ENCODE measurements around the gene CD82. TPM values are rescaled to one million over a fixed set of nuclear protein-coding genes. Genes with fewer than 3 reads are reported as not detected.

Gene CD82
- total RNA-seq, 1 donor from 2014 or later, result 67.6 TPM

DNA sequence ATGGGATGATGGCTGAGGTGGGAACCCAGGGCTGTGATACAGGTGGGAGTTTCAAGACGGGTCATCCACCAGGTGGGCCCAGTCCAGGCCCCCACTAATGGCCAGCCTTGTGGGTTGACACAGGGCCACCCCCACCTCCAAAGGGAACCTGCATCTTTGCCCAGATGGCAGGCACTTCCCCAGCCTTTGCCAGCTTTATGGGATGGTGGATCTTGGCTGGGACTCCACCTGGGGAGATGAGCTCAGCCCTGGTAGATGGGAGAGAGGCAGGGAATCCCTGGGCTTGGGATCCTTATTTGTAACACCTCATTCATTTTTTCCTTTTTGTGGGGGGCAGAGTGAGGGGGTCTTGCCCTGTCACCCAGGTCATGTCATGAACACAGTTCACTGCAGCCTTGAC lies 33.4 kb downstream of the CD82 start:
- DNase-seq (ENCODE audit: low spot score), result no peak

DNA sequence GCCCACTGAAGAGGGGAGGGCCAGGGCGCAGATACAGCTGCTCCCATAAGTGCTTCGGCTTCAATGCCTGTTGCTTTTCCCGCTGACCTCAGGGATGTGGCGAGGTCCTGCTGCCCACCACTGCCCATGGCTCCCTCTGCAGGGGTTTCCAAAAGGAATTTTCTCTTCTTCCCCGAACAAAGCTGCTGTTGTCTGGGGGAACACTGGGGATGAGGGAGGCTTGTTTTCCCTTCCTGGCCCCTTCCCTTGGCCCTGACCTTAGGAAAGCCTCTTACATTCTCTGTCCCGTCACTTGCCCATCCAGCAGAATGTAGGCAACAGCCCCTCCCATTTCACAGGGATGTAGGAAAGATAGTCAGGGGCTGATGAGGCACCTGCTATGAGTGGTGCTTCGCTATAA lies 34.8 kb downstream of the CD82 start:
- DNase-seq (ENCODE audit: low spot score), result no peak

DNA sequence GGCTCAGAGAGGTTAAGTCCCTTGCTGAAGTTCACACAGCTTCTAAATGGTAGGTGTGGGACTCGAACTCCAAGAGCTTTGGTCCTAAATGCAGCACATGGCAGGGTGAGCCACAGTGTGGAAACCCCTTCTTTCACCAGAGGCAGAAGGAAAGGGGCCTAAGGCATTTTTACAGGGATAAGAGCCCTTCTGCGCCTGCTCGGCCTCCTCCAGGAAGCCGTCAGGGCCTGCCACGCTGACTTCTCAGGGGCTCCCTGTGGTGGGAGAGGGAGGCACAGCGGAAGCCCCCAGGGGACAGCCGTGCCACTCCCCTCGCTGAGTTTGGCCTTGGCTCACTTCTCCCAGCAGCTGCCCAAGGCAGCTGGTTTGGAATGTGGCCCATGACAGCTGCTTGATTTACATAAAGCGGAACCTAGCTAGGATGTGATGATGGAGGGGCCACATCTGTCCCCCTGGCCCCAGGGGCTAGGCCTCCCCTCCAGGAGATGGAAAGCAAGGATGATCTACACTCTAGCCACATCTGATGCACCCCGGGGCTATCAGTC lies 35.4 kb downstream of the CD82 start:
- DNase-seq (ENCODE audit: low spot score), result no peak

DNA sequence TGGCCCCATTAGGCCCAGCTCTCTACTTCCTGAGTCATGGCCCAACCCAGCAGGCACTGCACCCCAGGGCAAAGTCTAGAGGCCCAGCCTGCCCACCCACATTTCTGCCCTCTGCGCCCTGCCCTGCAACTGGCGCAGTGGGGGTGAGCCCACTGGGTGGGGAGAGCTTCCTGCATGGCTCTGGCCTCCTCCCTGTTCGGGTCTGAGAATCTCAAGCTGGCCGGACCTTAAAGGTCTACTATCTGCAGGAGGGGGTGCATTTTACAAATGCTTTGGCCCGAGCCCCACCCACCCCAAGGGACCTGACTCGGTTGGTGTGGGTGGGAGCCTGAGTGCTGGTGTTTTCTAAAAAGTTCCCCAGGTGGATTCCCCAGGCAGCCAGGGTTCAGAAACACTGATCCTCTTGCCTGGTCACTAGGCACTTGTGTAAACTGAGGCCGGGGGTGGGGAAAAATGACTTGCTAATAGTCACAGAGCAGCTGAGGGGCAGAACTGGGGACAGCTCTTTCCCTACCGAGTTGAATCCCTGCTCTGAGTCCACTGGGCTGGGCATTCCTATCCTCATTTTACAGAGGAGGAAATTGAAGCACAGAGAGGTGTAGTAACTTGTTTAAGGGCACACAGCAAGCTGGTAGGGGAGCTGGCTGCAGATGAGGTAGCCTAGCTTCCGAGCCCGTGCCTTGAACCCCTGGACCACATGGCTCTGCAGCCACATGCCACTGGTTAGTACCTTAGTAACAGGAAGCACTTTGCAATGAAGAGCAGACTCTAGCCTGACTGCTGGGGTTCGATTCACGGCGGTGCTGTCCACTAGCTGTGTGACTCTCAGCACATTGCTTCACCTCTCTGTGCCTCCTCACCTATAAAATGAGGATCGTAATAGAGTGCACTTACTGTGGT lies 36.3 kb downstream of the CD82 start:
- DNase-seq (ENCODE audit: low spot score), result no peak

DNA sequence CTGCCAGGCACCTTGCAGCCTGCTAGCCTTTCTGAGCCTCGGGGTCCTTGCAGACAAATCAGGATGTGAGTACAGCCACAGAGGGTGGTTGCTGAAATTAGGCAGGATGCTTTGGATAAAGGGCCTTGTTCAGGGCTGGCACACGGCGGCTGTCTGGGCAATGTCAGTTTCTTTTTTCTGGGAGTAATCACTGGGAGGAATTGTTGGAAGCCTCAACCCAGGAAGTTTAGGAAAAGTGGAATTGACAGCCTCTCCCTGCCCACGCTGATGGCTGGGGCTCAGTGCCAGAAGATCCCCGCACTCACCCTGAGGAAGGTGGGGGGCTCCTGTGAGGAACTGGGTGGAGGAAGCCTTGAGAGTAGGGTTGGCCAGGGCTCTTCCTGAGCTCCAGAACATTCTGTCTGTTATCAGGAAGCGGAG lies 37.4 kb downstream of the CD82 start:
- no peak for DNase-seq (ENCODE audit: low spot score)

DNA sequence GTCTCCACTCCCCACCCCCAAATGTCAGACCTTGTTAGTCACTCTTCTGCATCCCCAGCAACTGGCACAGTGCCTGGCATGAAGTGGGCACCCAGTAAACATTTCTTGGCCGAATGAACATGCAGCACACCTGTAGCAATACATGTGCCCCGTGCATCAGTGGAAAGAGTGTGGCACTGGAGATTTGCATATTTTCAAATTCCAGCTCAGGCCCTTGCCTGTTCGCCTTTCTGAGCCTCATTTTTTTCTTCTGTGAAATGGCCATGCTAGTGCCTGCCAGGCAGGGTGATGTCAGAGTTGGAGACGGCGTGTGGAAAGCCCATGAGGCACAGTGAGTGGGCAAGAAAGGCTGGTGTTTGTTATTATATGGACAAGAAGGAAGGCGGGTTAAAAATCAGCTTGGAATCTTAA lies 38.7 kb downstream of the CD82 start:
- no peak for DNase-seq (ENCODE audit: low spot score)

DNA sequence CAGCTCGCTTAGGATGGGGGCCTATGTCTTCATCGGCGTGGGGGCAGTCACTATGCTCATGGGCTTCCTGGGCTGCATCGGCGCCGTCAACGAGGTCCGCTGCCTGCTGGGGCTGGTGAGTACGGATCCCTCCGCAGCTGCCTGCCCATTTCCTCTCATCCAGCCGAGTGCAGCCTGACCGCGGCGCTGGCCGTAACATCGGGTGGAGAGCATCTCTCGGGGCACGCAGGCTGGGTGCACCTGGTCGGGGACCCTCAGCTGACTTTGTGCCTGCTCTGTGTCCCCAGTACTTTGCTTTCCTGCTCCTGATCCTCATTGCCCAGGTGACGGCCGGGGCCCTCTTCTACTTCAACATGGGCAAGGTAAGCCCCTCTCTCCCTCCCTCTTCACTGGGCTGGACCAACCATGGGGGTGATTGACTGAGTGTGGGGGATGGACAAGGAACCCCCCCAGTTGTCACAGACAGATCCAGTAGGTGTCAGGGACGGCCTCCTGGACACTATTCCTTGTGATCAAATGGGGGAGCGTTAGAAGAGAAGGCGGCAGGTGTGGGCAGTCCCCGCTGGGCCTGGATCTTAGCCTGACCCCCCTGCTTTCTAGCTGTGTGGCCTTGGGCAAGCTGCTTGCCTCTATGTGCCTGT lies 39.7 kb downstream of the CD82 start:
- no peak for DNase-seq (ENCODE audit: low spot score)

DNA sequence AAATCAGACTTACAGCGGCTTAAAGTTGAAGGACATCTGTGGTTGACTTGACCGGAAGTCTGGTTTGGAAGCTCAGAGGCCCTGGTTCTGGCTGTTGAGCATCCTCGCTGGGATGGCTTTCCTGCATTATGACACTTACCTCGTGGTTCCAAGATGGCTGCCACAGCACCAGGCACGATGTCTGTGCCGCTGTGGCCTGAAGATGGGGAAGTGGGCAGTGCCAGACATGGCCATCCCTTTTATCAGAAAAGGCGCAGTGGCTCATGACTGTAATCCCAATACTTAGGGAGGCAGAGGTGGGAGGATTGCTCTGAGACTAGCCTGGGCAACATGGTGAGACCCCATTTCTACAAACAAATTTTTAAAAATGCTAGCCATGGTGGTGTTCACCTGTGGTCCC lies 40.5 kb downstream of the CD82 start:
- DNase-seq (ENCODE audit: low spot score), result no peak

DNA sequence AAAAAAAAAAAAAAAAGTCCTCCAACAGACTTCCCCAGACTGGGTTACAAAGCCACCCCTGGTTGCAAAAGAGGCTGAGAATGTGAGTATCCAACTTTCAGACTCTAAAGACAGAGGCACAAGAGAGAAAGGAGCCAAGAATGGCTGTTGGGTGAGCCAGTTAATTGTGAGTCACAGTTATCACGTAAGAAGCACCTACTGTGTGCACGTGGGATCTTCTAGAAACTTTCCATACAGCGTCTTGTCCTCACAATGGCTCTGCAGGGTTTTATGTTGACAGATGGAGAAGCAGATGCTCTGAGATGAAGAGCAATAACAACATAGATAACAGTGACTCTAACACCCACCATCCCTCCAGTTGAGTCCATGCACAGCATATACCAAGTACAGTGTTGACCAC lies 41.0 kb downstream of the CD82 start:
- no peak for DNase-seq (ENCODE audit: low spot score)

DNA sequence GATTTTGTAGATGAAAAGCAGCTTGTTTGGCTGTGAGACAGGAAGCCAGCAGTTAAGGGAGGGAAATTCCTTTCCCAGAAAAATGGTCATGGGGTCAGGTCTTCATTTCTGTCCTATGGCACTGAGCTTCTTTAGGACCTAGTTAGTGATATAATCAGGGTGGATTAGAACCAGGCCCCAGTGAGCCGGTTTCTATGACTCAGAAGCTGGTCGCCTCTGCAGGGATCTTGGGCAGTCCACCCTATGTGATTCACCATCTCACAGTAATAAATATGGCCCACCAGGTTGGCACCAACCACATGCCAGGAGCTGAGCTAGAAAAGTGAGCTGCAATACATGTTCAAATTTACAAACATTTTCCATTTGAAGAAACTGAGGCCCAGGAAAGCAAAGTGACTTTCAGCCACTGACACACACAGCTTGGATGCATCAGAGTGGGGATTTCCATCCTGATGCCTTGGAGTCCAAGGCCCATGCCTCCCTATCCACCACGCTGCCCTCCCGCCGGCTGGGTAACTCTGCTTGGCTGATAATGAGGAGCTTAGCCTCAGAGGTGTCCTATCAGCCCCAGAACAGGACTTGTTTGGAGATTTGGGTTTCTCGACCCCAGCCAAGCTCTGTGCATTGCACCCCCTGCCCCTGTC lies 42.0 kb downstream of the CD82 start:
- no peak for DNase-seq (ENCODE audit: low spot score)

DNA sequence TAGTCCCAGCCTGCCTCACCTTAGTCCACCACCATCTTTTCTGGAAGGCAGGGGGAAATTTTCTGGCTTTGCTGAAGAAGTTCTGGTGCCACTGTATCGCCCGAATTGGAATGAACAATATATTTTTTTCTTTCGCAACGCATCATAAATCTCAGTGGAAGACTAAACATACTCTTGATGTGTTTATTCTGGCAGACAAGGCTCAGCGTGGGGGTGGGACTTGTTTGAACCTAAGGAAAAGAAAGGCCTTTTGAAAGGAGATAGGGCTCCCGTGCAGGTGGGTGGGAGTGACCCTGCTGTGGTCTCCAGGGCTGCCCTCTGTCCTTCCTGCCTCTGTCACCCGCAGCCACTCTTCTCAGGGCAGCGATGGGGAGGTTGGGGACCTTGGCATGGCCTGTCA lies 42.5 kb downstream of the CD82 start:
- no peak for DNase-seq (ENCODE audit: low spot score)

DNA sequence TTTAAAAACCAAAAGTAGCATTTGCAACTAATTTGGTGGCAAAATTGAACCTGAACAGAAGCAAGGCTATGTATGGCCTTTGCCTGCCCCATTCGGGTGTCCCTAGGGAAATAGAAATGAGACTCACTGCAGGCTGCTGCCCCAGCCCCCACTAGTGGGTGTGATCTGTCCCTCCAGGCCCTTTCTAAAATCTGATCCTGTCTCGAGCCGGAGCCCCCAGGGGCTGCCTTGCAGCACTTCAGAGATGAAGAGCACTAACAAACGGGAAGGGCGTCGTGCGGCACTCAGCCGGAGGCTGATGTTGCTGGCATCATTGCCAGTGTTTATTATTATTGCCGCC lies 43.2 kb downstream of the CD82 start:
- no peak for DNase-seq (ENCODE audit: low spot score)

DNA sequence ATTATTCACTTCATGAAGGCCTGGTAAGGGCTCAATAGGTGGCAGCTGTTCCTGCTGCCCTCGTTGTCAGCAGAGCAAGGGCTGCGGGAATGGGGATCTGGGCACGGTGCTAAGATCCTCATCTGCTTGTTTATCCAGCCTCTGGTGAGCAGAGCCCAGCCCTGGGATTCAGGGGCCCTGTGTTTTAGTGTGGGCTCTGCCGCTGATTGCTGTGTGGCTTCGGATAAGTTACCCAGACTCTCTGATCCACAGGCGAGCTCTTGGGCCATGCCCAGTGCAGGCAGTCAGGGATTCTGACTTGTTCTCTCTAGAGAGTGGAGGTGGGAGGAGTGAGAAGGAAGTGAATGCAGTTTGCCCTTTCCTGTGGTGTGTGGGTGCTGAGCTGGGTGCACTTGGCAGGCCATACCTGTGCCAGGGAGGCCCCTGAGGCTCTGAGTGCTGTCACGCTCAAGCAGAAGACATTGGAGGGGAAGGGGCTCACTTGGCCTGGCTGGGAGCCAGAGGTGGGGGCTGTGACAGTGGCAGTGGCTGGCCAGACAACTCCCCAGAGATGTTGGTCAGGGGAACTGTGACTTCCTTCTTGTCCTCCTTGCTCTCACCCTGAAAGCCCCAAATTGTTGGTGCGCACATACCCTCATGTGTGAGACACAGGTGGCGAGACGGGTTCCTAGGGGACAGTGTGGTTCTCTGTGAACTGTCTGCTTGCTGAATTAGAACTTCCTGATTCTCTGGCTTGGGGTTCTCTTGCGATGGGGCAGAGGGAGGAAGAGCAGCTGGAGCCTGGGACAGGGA lies 43.7 kb downstream of the CD82 start:
- DNase-seq (ENCODE audit: low spot score), result no peak

DNA sequence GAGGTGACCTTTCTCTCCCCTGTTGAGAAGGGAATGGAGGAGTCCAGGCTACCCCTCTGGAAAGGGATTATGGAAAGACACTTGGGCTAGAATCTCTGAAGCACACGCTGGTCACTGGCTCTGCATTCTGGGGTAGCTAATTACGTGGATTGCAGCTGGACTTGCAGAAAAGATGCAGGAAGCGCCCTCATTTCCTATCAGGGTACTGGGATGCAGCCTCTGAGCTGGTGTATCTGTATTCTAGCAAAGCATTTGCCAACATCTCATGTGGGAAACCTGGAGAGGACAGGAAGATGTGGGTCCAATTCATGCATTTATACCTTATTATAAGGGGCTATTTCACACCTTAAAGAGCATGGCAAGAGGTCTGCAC lies 44.3 kb downstream of the CD82 start:
- DNase-seq (ENCODE audit: low spot score), result no peak

DNA sequence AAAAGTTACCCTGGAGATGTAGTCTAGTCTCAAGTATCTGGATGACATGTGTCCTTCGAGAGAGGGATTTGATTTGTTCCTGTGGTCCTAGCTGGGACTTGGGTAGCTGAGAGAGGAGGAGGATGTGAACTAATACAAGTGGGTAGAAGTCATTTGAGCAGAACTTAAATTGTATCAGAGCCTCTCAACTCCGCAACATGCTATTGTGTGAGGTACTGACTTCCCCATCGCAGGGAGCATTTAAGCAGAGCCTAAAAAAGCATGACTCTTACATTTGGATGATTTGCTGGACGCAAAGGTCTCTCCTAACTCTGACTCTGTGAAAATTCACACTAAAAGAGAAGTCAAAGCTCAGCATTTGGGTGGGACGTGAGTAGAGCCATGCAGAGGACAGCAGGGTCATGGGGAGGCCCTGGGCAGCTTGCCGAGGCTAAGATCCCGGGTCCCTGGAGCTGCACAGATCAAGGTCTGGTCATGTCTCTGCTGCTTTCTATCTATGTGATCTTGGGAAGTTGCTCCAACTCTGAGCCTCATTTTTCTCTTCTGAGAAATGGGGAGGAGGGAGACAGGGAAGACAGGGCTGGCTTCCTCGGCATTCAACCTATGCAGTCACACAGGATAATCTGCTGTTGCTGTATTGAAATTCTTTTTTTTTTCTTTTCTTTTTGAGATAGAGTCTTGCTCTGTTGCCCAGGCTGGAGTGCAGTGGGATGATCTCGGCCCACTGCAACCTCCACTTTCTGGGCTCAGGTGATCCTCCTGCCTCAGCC lies 44.9 kb downstream of the CD82 start:
- DNase-seq (ENCODE audit: low spot score), result no peak

DNA sequence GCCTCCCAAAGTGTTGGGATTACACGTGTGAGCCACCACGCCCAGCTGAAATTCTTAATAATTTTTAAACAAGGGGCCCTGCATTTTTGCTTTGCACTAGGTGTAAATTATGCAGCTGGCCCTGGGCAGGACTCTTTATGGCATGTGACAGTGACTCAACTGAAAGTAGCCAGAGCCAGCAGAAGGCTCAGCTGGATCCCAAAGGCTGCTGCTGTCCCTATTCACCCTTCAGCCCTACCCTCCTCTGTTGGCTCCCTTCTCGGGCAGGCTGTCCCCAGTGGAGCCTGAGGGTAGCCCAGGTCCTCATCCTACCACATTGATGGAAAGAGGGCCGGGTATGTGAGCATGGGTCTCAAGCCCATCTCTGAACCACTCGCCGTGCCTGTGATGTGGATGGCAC lies 45.6 kb downstream of the CD82 start:
- no peak for DNase-seq (ENCODE audit: low spot score)

DNA sequence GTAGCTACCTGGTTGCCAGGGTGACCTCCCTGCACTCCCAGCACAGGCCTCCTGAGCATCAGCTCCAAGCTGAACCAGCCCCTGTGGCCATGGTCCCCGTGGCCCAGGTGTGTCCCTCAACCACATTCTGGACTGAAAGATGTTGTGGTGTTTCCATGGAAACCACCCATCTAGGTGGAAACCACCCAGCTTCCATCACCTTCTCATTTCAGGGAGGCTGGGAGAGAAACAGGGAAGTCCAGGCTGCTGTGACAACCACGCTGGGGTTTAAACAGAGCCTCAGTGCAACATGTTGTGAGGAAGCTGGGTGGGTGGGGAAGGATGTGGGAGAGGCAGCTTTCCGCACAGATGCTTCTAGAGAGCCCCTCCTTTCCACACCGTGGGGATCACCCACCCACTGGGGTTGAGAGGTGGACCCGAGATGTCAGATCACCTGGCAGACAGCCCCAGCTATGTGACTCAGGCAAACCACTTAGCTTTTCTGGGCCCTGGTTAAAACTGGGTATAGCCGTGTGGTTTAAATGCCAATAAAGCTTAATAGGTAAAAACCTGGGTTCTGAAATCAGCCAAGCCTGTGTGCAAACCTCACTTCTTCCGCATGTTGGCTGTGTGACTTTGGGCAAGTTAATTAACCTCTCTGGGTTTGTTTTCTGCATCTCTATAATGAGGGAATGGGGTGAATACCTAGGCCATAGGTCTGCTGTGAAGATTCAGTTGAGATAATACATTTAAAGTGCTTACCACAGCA lies 46.4 kb downstream of the CD82 start:
- DNase-seq (ENCODE audit: low spot score), result no peak

DNA sequence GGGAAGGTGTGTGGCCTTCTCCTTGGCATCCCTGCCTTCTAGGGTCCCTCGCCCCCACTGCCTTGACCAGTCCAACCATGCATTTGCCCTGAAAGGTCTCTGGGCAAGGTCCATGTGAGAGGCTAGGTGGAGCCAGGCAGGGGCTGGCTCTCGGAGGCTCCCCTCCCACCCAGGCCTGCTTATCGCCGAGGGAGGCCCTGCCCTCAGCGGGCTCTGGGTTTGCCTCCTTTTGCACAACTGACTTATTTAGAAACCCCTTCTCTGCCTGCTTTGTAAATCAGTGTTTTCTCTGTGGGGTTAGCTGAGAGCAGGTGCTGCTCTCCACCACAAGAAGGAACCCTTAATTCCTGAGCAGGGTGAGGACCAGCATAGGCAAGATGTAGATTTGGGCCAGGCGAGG lies 47.7 kb downstream of the CD82 start:
- no peak for DNase-seq (ENCODE audit: low spot score)

DNA sequence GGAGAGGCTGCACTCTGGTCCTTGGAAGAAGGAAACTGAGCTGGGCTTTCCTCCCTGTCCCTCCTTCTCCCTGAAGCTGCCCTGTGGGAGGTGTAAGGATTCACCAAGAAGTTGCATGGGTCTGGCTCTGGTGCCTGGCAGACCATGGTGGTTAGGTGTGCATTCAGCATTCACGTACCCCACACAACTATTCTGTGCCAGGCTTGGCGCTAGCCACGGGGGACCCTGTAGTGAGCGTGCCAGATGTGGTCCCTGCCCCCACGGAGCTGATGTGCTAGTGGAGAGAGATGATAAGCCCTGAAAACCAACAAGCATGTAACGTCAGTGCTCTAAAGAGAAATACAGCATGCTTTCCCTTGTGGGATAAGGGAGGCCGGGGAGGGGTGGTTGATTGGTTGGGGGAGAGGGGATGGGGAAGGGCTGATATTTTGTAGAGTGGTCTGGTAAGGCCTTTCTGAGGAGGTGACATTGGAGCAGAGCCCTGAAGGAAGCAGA lies 48.9 kb downstream of the CD82 start:
- no peak for DNase-seq (ENCODE audit: low spot score)

All from mesenteric fat pad (tissue), 1 donor.